ENCODE data around the gene WDR6. TPM values are rescaled to one million over a fixed set of nuclear protein-coding genes. Genes with fewer than 3 reads are reported as not detected.

WDR6 gene
- total and polyA plus RNA-seq, 8 donors: 156 to 217 (median 183) TPM

GRCh38 chr3:49028673-49029562 is 21.7 kb downstream of the WDR6 start, which contains the start of gene IMPDH2:
Gene IMPDH2 (minus strand): TSS chr3:49029398. CDS start chr3:49029350, 48 bp downstream.
- H3K36me3 ChIP-seq: peaks cover 0 to 76% of the 10 kb centered on the region in 2 donors

GRCh38 chr3:49029563-49029884 is 22.3 kb downstream of the WDR6 start:
- Histone ChIP-seq H3K9me3 (no peaks in the 10 kb centered on the region), H3K4me3 (peak overlapping the region; percentile 65 to 68), H3K4me1 (peaks cover 13 to 38% of the 10 kb centered on the region in 2 donors), H3K27me3 (no peaks in the 10 kb centered on the region), H3K27ac (peak overlapping the region; percentile 70 to 84), H3K36me3 (peaks cover 0 to 76% of the 10 kb centered on the region in 2 donors)
- no peak for TF ChIP-seq CTCF (IDR thresholded peaks at IDR 0.05)
- intact Hi-C loops (cut with DNase I): no loop called here
- ATAC-seq: no peak
- DNase-seq: no peak

More at GRCh38 chr3:49028673-49029562, 21.7 kb downstream of the WDR6 start, which contains the start of gene IMPDH2:
- H3K4me1 ChIP-seq: peaks cover 13 to 42% of the 10 kb centered on the region in 2 donors
- ATAC-seq (peak; percentile 97), DNase-seq (peak; percentile 94 to 98 (median 96))
- intact Hi-C loops (cut with DNase I): no loop called here
- no peaks in the 10 kb centered on the region for H3K27me3 ChIP-seq
- peak within 1 kb of the TSS; percentile 65 to 68 for H3K4me3 ChIP-seq
- no peaks in the 10 kb centered on the region for H3K9me3 ChIP-seq
- peak in 1 of 2 donors; percentile 15 for TF ChIP-seq CTCF (IDR thresholded peaks at IDR 0.05)
- peak within 1 kb of the TSS; percentile 70 to 84 for H3K27ac ChIP-seq

GRCh38 chr3:49030321-49030720 is 23.1 kb downstream of the WDR6 start:
- ATAC-seq (no peak), DNase-seq (no peak)
- Histone ChIP-seq H3K27me3 (no peaks in the 10 kb centered on the region), H3K4me3 (no peak overlapping the region), H3K9me3 (no peaks in the 10 kb centered on the region), H3K27ac (peak overlapping the region in 1 of 2 donors; percentile 84), H3K36me3 (peaks cover 0 to 76% of the 10 kb centered on the region in 2 donors), H3K4me1 (peaks cover 13 to 31% of the 10 kb centered on the region in 2 donors)
- TF ChIP-seq CTCF (IDR thresholded peaks at IDR 0.05): no peak
- intact Hi-C loops (cut with DNase I): no loop called here

- Histone ChIP-seq H3K27me3 (no peaks in the 10 kb centered on the region), H3K9me3 (no peaks in the 10 kb centered on the region), H3K4me1 (peaks cover 13% of the 10 kb centered on the region in 2 donors), H3K27ac (no peak overlapping the region), H3K4me3 (no peak overlapping the region), H3K36me3 (peaks cover 0 to 73% of the 10 kb centered on the region in 2 donors)
- intact Hi-C loops (cut with DNase I): no loop called here
- ATAC-seq (no peak), DNase-seq (no peak)
- no peak for TF ChIP-seq CTCF (IDR thresholded peaks at IDR 0.05)
These were observed 25.6 kb downstream of the WDR6 start for GRCh38 chr3:49032646-49033304.

- H3K4me1 ChIP-seq: no peaks in the 10 kb centered on the region
- no peaks in the 10 kb centered on the region for H3K9me3 ChIP-seq
- peaks cover 0 to 92% of the 10 kb centered on the region in 2 donors for H3K36me3 ChIP-seq
- no peaks in the 10 kb centered on the region for H3K27me3 ChIP-seq
- no peak for TF ChIP-seq CTCF (IDR thresholded peaks at IDR 0.05)
- no peak for DNase-seq
- intact Hi-C loops (cut with DNase I): no loop called here
- peak overlapping the region in 1 of 2 donors; percentile 28 for H3K27ac ChIP-seq
- H3K4me3 ChIP-seq: no peak overlapping the region
- ATAC-seq: no peak
These were observed 27.5 kb downstream of the WDR6 start for GRCh38 chr3:49034650-49035049.

Measured in left lung (tissue), 10 donors.